LHCN-M2 (cell line): ENCODE measurements around the gene COL27A1. TPM values are rescaled to one million over a fixed set of nuclear protein-coding genes. Genes with fewer than 3 reads are reported as not detected.

Source experiments
- DNase-seq: peaks from one replicate; pipeline ENCODE4 v3.0.0-alpha.2; 2012; ENCODE audit warnings: low read depth
- total RNA-seq: library from RNA; depleted of rRNA; stranded (reverse); fragments of >200 nt; gene quantifications from 2 replicates; pipeline ENCODE4 v1.2.3, GENCODE V29; 2014; rRNA removed

The COL27A1 gene
- total RNA-seq, 1 experiment from 2014 or later, result 6.7 TPM

GRCh38 chr9:114359801-114360200 is 204.5 kb downstream of the COL27A1 start:
- DNase-seq, result no peak

- DNase-seq, result no peak
Observed at GRCh38 chr9:114361542-114361941, 206.2 kb downstream of the COL27A1 start.

Other genes starting within 250 kb of the COL27A1 start
- gene AMBP, start 77.2 kb upstream of the COL27A1 start, total RNA-seq, result not detected in 2 replicates
- gene KIF12, start 56.2 kb upstream of the COL27A1 start, total RNA-seq, result not detected in 2 replicates
- gene ORM1, start 167.6 kb downstream of the COL27A1 start, total RNA-seq, result not detected in 2 replicates
- not detected in 2 replicates for gene ORM2, start 174.3 kb downstream of the COL27A1 start, total RNA-seq
- 3.3 and 3.7 TPM in 2 replicates for gene AKNA, start 232.4 kb downstream of the COL27A1 start, total RNA-seq